HG03175 (cell line): ENCODE measurements around the gene ARF1.
A peak's percentile ranks its signal among the peaks of the same experiment; 100 is the strongest.

Experiments
- ATAC-seq: cut with Tn5 transposase; IDR thresholded peaks from one replicate; pipeline ENCODE4 v1.9.1; 2021; ENCODE audit warnings: mild to moderate bottlenecking, moderate library complexity; ENCODE audit not compliant: unreplicated experiment

Gene ARF1

DNA sequence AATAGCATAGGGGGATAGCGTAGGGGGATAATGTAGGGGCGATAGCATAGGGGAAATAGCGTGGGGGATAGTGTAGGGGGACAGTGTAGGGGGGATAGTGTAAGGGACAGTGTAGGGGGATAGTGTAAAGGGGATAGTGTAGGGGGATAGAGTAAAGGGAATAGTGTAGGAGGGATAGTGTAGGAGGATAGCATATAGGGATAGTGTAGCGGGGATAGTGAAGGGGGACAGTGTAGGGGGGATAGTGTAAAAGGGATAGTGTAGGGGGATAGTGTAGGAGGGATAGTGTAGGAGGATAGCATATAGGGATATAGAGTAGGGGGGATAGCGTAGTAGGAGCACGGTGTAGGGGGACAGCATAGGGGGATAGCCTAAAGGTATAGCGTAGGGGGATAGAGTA is 14.1 kb upstream of the ARF1 start:
- ATAC-seq, result no peak

DNA sequence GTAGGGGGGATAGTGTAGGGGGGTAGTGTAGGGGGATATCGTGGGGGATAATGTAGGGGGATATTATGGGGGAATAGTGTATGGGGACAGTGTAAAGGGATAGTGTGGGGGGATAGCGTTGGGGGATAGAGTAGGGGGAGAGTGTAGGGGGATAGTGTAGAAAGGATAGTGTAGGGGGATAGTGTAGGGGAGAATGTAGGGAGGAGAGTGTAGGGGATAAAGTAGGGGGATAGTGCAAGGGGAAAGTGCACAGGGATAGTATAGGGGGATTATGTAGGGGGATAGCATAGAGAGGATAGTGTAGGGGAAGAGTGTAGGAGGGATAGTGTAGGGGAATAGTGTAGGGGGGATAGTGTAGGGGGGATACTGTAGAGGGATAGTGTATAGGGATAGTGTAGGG is 12.3 kb upstream of the ARF1 start:
- ATAC-seq, result no peak

DNA sequence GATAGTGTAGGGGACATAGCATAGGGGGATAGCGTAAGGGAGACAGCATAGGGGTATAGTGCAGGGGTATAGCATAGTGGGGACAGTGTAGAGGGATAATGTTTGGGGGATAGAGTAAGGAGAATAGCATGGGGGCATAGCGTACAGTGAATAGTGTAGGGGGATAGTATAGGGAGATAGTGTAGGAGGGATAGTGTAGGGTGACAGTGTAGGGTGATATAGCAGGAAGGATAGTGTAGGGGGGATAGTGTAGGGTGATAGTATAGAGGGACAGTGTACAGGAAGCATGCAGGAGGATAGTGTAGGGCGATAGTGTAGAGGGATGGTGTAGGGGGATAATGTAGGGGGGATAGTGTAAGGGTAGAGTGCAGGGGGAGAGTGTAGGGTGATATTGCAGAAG is 11.7 kb upstream of the ARF1 start:
- ATAC-seq, result no peak

DNA sequence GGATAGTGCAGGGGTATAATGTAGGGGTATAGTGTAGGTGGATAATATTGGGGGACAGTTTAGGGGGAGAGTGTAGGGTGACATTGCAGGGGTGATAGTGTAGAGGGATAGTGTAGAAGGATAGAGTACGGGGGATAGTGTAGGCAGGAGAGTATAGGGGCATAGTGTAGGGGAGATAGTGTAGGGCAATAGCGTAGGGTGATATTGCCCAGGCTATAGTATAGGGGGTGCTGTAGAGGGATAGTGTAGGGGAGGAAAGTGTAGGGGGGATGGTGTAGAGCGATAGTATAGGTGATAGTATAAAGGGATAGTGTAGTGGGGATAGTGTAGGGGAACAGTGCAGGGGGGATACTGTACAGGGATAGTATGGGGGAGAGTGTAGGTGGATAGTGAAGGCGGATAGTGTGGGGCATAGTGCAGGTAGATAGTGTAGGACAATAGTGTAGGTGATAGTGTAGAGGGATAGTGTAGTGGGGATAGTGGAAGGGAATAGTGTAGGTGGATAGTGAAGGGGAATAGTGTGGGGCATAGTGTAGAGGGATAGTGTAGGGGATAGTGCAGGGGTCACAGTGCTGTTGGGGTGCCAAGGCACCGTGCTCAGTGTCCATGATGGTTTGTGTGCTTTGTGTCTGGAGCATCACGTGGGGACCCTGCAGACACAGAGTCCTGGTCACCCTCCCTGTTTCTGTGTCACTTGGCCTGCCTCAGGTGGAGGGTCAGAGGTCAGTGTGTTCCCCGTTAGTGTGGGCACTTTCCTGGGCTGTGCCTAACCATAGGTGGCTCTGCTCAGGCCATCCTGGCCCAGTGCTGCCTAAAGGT is 10.5 kb upstream of the ARF1 start:
- ATAC-seq, result no peak

DNA sequence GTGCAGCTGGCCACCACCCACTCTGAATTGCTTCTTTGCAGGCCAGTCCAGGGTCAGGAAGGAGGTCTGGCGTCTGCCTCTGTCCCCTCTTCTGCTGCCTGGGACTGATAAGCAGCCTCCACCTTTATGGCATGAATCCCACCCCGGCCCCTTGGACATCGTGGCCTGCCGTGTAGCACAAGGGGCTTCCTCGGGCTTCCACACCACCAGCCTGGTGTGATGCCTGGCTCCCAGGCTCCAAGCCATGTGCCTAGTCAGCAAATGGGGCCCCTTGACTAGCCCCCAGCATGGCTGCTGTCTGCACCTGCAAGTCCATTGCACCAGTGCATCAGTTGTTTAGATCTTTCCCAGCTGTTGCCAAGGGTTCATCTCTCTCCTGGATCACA is 9.9 kb upstream of the ARF1 start:
- no peak for ATAC-seq

DNA sequence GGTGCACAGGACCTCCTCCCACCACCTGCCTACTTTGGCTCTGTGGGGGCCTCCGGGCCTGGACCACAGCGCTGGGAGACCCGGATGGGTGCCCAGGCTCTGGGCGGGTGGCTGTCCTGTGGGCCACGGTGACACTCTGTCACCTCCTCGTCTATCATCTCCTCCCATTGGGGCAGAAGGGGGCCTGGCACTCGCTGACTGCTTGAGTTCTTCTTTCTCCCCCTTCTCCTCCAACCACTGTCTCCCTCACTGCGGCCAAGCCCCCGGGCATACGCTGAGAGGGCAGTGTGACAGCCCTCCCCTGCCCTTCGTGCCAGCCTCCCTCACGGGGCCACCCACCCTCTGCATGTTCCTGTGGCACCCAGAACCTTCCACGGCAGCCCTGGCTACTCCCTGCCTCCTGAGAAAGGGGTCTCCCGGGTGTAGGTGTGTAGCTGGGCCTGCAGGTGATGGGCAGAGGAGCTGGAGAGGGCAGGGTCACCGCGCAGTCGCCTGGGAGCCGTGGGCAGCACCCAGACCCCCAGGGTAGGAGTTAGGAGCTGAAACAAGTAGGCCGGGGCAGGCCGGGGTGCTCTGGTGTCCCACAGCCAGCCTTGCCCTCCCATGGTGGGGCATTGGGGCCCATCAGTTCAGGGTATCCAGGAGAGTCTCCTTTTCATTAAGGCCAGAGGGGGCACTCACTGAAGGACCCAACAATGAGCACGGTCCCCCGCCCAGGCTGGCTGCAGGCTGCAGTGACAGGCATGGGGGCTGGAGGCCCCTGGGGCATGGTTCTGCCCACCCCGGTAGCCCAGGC is 9.2 kb upstream of the ARF1 start:
- no peak for ATAC-seq

DNA sequence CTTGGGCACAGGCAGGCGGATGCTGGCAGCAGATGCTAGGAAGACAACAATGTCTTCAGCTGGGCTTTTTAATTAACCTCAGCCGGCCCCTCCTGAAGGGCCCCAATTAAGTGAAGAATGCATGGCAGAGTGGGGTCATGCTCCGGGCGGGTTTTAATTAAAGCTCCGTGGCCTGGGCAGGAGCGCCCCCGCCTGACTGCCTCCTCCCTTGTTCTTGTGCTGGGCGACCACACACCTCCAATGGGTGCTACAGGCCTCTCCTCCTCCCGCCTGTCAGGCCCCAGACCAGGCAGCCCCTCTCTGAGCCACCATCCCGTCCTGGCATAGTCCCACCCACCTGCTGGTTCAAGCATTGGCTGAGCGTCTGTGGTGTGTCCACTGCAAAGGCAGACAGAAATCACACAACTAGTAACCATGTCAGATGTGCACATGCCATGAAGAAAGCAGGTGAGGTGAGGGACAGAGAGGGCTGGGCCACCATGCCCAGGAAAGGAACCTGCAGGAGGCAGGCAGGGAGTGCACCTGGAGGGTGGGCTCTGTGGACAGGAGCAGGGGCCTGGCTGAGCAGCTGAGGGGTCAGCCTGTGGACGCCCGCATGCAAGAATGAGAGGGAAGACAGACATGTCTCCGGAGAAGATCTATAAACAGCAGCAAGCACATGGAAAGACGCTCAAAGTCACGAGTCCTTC is 8.5 kb upstream of the ARF1 start:
- ATAC-seq, result no peak

DNA sequence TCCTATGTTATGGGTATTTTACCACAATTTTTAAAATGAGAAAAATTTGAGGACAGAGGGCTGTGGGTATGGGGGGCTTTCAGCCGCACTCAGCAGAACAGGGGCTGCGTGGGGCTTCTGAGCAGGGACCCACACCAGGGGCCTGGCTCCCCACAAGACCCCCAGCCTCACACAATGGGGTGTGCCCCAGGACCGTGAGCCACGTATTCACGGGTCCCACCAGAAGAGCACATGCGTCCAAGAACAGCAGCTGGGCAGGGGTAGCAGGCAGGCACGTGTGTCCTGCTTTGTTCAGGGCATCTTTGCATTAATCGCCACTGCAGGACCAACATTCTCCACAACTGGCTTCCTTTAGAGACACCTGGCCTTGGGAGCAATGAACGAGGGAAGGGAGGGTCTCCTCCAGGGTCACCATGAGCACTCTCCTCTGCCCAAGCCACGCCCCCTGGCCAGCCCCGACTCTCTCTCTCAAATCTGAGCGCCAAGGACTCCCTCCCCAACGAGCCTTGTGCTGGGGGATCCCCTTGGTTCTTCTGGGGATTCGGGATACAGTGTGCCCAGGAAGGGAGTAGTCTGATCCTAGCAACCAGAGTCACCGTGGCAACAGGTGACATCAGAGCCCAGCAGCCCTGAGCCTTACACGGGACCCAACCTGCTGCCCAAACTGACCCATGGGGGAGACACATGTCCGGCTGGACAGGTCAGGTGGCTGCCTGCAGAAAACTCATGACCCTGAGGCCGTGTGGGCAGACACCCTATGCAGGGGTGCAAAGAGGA is 7.4 kb upstream of the ARF1 start:
- ATAC-seq, result no peak

DNA sequence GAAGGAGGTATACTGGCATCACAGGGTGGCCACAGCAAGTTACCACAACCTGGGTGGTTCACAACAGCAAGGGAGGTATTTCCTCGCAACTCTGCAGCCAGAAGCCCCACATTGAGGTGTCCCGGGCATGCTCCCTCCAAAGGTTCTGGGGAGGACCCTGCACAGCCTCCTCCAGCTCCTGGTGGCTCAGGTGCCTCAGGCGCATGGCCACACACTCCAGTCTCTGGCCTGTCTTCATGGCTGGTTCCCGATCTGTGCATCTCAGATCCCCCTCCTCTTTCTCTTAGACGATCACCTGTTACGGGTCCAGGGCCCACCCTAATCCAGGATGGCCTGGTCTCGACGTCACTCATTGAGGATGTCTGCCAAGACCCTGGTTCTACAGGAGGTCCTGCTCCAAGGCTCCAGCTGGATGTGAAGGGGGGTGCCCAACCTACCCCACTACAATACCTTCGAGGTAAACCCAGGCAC is 6.7 kb upstream of the ARF1 start:
- ATAC-seq, result no peak

DNA sequence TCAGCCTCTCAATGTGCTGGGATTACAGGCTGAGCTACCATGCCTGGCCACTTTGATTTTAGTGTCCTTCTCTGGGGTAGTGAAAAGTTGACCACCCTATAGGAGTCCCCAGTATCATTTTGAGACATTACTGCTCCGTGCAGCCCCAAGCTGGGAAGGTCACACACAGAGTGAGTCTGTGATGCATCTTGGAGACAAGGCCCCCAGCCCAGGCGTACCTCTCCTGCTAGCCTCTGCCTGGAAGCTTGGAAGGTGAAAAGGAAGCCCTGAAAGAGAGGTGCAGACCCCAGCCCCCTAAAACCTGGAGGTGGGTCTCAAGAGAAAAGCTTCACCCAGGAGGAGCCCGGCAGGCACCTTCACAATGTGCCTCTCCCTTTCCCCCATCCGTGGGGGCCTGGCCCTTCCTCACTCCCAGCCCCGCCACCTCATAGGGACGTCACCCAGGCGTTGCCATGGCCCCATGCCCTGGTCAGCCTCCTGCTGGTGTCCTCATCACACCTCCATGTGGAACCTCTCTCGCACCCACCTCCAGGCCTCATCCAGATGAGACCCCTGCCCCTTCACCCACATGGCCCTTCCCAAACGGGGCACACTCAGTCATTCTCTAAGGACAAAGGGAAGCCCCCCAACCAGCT is 5.6 kb upstream of the ARF1 start:
- no peak for ATAC-seq

DNA sequence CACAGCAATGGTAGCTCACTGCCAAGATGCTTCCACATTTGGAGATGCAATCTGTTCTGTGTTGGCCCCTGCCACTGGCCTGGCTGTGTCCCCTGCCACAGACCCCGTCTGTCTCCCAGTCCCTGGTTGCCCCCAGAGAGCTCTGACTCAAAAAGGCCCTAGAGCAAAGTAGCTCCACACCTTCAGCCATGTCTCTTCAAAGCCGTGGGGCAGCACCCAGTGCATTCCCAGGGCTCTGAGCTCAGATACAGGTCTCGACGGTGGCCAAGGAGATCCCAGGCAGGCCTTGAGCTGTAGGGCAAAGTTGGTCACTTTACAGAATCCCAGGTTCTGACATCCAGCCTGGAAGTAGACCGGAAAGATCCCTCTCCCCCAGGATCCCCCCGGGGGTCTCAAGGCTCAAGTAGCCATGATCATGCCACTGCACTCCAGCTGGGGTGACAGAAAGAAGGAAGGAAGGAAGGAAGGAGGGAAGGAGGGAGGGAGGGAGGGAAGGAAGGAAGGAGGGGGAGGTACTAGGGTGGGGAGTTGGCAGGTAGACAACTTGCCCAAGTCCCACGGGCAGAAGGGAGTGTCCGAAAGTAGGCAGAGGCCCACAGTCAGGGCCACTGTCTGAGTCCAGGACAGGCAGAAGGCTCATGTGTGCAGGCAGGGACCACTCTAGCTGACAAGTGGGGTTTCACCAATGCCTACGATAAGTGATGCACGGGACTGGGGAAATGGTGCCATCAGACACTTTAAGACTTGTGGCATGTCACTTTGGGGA is 4.8 kb upstream of the ARF1 start:
- ATAC-seq, result no peak

DNA sequence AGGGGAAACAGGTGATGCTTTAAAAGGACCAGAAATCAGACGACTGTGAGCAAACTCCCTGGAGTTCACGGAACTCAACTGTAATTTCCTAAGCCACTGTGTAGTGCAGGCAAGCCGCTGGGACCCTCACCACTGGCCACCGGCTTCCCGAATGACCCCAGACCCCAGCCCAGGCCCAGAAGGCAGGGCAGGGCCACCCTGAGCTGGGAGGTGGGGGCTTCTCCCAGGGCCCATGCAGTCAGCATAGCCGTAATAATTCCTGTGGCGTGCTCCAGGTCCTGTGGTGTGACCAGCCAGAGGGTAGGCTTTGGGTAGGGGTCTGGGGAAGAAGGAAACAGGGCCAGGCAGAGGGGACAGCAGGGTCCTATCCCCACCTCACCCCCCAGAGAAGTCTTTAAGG is 3.5 kb upstream of the ARF1 start:
- ATAC-seq, result no peak

DNA sequence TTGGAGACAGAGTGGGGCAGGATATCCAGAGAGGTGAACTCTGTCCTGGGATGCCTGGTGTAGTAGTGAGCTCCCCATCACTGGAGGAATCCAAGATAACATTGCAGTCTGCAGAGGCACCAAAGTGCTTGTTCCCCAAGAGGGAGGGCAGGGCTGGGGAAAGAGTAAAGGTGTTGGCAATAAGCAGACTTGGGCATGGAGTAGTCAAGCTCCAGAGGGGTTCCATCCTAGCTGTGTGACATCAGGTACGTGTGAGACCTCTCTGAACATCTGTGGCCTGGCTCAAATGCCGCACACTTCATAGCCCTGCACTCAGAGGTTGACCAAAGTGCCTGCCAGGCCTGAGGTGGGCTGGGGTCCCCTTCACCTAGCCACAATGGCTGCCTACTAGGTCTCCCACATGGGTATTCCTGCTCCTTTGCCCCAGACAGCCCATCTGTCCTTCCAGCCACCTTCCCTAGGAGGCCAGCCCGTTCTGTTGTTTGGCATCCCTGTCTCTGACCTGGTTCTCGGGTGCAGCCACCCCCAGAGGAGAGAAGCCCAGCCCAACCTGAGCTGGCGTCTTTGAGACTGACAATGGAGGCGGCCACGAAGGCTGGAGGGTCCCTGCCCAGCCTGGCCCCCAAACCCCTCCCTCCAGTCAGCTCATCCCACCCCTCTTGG is 2.8 kb upstream of the ARF1 start:
- no peak for ATAC-seq

DNA sequence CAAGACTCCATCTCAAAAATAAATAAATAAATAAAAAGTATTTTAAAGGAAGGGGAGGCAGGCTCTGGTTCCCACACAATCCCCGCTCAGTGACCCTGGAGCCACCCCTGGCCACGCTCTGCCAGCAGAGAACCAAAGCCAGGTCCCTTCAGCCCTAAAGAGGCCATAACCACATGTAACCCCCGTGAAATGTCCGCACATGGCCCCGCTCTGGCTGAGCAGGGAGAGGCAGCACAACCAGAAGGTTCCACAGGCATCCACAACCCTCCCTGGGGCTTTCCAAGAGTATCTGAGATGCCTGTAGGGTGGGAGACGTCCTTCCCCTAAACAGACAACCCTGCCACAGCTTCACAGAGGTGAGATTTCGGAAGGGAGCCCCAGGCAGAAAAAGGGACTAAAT is 1.4 kb upstream of the ARF1 start:
- no peak for ATAC-seq

DNA sequence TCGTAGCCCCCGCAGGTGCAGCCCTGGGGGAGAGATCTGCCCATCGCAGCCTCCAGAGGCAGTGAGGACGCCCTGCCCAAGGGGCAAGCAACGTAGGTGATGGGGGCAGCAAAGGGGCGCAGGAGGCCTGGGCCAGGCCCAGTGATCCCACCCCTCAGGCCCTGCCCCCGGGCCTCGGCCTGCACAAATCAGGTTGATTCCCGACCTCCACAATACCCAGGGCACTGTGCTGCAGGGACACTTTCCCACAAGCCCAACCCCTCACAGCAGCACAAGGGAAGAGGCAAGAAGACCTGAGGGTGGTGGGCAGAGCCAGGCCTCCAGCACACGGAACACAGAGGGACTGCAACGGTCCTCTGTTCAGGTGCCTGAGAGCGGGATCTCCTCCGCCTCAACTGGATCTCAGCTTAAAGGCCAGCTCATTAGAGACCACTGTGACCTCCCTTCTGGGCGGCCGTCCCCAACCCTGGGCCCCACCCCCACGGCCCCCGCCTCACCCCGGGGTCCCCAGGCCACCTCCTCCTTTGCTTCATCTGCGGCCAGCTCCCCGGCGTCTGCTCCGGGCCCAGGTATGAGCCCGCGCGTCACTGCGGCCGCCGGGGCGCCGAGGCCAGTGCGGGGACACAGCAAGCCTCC is 812 bp upstream of the ARF1 start:
- ATAC-seq, result peak; percentile 26

DNA sequence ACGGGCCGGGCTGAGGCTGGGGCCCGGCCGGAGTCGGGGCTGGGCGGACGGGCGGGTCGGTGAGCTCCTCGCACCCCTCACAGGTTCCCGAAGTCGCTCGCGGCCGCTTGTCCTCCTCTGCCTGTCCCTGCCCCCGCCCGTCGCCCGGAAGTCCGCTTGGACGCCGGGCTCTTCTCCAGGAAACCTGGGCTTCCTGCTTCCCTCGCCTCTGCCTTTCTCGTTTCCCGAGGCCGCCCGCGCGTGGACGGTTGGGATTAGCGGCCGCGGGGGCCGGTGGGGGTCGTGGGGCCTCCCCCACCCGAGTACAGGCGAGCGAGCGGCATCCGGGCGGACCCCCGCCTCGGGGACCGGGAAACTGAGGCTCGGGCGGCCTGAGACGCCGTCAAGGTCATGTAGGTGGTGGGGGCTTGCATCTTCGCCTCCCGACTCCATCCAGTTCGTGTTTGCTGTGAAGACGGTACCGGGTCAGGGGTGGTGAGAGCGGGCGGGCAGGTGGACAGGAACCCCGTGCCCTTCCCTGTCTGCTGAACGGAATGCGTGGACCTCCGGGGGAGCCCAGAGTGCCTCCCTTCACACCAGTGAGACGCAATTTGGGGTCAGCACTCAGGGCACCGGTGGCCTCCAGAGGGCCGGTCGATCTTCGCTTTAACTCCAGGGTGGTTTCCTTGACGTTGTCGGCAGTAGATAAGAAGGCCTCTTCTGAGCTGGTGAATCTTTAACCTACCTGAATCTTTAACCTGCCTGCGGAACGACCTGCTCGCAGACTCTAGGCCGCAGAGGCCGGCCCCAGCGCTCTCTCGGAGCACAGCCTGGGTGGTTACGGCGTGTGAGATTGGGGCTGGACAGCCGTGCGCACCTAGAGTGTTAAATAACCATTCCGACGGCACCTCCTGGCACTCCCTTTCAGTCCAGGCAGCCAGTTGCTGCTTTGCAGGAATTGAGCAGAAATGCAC is 686 bp downstream of the ARF1 start:
- peak; percentile 22 for ATAC-seq

DNA sequence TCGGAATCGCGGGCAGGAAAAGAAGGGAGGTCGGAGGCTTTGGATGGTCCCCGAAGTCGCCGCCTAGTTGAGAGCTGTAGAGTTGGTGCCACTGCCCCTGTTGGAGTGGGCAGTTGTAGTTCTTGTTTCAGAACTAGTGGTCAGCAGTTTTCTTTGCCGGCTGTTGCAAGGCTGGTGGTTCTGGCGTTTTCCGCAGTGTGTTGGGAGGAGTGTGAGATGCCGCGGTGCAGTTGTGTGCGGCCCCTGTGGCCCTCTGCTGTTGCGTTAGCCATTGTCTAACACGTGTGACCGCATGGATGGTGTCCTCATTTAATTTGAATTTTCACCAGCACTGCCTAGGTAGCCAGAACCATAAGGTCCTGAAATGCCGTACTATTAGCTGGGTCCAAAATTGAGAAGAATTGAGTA is 1.4 kb downstream of the ARF1 start:
- no peak for ATAC-seq

DNA sequence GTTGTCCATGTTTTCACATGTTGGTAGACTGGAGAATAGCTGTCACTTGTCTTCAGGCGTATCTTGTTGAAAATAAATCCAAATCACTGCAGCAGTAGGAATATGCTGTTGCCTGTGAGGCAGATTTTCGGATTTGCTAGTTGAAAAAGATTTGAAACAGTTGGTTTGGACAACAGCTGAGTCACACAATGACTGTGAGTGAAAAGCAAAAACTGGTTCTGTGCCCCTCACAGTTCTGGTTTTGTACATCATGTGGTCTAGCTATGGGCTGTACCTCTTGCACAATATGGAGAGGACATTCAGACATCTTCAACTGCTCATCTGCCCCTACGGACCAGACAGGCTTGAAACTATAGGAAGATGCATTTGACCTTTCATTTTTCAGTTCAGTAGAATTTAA is 1.8 kb downstream of the ARF1 start:
- no peak for ATAC-seq
